SU-DHL-6 (cell line): ENCODE data around the gene SLC38A1.
A peak's percentile ranks its signal among the peaks of the same experiment; 100 is the strongest.

Experiments used
- H2AFZ ChIP-seq: fragments of 200-600 bp; sonication (generic); 2 replicates; pipeline ENCODE4 v1.6.1; 2014; ENCODE audit warnings: low read depth, mild to moderate bottlenecking, moderate library complexity, mixed read lengths, antibody characterized with exemption, low read length; ENCODE audit not compliant: severe bottlenecking
- H3F3A ChIP-seq: fragments of 200-600 bp; shearing (Covaris generic); 2 replicates; pipeline ENCODE4 v1.6.0; 2016; ENCODE audit warnings: antibody characterized with exemption, mild to moderate bottlenecking; ENCODE audit not compliant: insufficient read depth
- H3K27ac ChIP-seq: fragments of 200-600 bp; sonication (generic); 2 replicates; pipeline ENCODE4 v1.5.1; 2016; ENCODE audit warnings: low read depth, mild to moderate bottlenecking, low read length, moderate library complexity, mixed read lengths
- H3K27me3 ChIP-seq: fragments of 200-600 bp; sonication (generic), shearing (Covaris generic); 2 replicates; pipeline ENCODE4 v1.6.0; 2014; ENCODE audit warnings: mild to moderate bottlenecking, low read length
- H3K36me3 ChIP-seq: fragments of 200-600 bp; sonication (generic); 2 replicates; pipeline ENCODE4 v1.6.1; 2014; ENCODE audit warnings: mild to moderate bottlenecking, low read length, mixed read lengths
- H3K4me2 ChIP-seq: fragments of 300-600, 200-600 bp; shearing (Covaris generic), sonication (generic); 2 replicates; pipeline ENCODE4 v1.6.0; 2014; ENCODE audit warnings: low read length, low read depth, mild to moderate bottlenecking; ENCODE audit not compliant: poor library complexity, severe bottlenecking
- H3K4me3 ChIP-seq: fragments of 200-600 bp; sonication (generic); 2 replicates; pipeline ENCODE4 v1.5.1; 2014; ENCODE audit warnings: antibody characterized with exemption, low read length, mild to moderate bottlenecking, mixed read lengths; ENCODE audit not compliant: insufficient read depth, poor library complexity, severe bottlenecking
- H3K79me2 ChIP-seq: fragments of 200-600 bp; sonication (generic); 2 replicates; pipeline ENCODE4 v1.6.1; 2014; ENCODE audit warnings: mild to moderate bottlenecking, low read length, moderate library complexity; ENCODE audit not compliant: insufficient read depth
- H3K9ac ChIP-seq: fragments of 200-600 bp; sonication (generic); 2 replicates; pipeline ENCODE4 v1.7.0; 2014; ENCODE audit warnings: mild to moderate bottlenecking, low read length
- H3K9me2 ChIP-seq: fragments of 200-600 bp; sonication (generic); replicated peaks from 2 replicates; pipeline ENCODE4 v1.6.1; 2014; ENCODE audit warnings: low read length; ENCODE audit not compliant: insufficient read depth
- H3K9me3 ChIP-seq: fragments of 200-600 bp; sonication (generic); 2 replicates; pipeline ENCODE4 v1.6.1; 2014; ENCODE audit warnings: low read length, mixed read lengths; ENCODE audit not compliant: insufficient read depth
- H4K20me1 ChIP-seq: fragments of 200-600 bp; sonication (generic); 2 replicates; pipeline ENCODE4 v1.6.1; 2014; ENCODE audit warnings: low read depth, mild to moderate bottlenecking, antibody characterized with exemption, low read length, moderate library complexity, mixed read lengths
- EZH2phosphoT487 ChIP-seq: fragments of 200-600 bp; sonication (generic), shearing (Covaris generic); conservative IDR thresholded peaks from 2 replicates; pipeline ENCODE4 v1.6.1; 2018; ENCODE audit warnings: mild to moderate bottlenecking, antibody characterized with exemption, low read length, moderate library complexity, mixed read lengths
- TF ChIP-seq, protein P1 (sequence below): fragments of 200-600 bp; sonication (generic); IDR thresholded peaks from one replicate; pipeline ENCODE4 v1.5.1; 2017; ENCODE audit warnings: antibody characterized with exemption, mild to moderate bottlenecking, low read length, moderate library complexity; ENCODE audit not compliant: insufficient read depth, poor library complexity, severe bottlenecking

The SLC38A1 gene

DNA sequence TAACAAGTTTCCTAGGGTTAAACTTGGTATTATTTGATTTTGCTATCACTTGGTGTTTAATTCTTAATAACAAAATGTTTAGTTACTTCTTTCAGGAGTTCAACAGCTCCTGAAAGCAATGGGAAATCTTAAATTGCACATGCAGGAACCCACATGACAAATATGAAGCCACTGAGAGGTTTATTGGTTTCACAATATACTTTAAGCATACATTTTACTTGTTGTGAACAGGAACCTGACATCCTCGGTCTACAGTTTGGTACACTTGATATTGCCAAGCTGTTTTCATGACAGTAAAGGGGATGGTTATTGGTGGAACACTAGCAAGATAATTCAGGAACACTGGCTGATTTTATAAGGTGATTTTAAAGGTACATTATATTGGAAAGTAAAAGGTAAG, 46.2 kb downstream of the SLC38A1 start:
- Histone ChIP-seq H3K9me2 (no peaks in the 10 kb centered on the region), H2AFZ (no peak overlapping the region), H4K20me1 (no peaks in the 10 kb centered on the region; the same call in 1 of the 2 replicates), H3K27ac (no peak overlapping the region), H3K4me3 (no peak overlapping the region), H3K9ac (no peak overlapping the region), H3K36me3 (peaks cover 28% of the 10 kb centered on the region), H3K79me2 (peaks cover 24% of the 10 kb centered on the region; the same call in 1 of the 2 replicates), H3K9me3 (no peaks in the 10 kb centered on the region), H3F3A (peaks cover 47% of the 10 kb centered on the region), H3K4me2 (no peak overlapping the region), H3K27me3 (no peaks in the 10 kb centered on the region)
- no peak for TF ChIP-seq EZH2phosphoT487
- TF ChIP-seq, protein P1, sequence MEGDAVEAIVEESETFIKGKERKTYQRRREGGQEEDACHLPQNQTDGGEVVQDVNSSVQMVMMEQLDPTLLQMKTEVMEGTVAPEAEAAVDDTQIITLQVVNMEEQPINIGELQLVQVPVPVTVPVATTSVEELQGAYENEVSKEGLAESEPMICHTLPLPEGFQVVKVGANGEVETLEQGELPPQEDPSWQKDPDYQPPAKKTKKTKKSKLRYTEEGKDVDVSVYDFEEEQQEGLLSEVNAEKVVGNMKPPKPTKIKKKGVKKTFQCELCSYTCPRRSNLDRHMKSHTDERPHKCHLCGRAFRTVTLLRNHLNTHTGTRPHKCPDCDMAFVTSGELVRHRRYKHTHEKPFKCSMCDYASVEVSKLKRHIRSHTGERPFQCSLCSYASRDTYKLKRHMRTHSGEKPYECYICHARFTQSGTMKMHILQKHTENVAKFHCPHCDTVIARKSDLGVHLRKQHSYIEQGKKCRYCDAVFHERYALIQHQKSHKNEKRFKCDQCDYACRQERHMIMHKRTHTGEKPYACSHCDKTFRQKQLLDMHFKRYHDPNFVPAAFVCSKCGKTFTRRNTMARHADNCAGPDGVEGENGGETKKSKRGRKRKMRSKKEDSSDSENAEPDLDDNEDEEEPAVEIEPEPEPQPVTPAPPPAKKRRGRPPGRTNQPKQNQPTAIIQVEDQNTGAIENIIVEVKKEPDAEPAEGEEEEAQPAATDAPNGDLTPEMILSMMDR, result no peak

- H3K36me3 ChIP-seq, result peaks cover 23% of the 10 kb centered on the region
- H3K27me3 ChIP-seq, result no peaks in the 10 kb centered on the region
- peaks cover 55% of the 10 kb centered on the region for H3F3A ChIP-seq
- no peaks in the 10 kb centered on the region for H3K9me3 ChIP-seq
- H3K27ac ChIP-seq, result peak overlapping the region; percentile 23
- TF ChIP-seq, protein P1, result no peak
- no peak for TF ChIP-seq EZH2phosphoT487
- H3K4me2 ChIP-seq, result no peak overlapping the region
- H3K9ac ChIP-seq, result no peak overlapping the region
- H2AFZ ChIP-seq, result no peak overlapping the region
- no peaks in the 10 kb centered on the region; the same call in 1 of the 2 replicates for H4K20me1 ChIP-seq
- H3K79me2 ChIP-seq, result peaks cover 27% of the 10 kb centered on the region; the same call in 1 of the 2 replicates
- H3K9me2 ChIP-seq, result no peaks in the 10 kb centered on the region
- no peak overlapping the region for H3K4me3 ChIP-seq
Measured at GRCh38 chr12:46221255-46222128, 47.4 kb downstream of the SLC38A1 start.

DNA sequence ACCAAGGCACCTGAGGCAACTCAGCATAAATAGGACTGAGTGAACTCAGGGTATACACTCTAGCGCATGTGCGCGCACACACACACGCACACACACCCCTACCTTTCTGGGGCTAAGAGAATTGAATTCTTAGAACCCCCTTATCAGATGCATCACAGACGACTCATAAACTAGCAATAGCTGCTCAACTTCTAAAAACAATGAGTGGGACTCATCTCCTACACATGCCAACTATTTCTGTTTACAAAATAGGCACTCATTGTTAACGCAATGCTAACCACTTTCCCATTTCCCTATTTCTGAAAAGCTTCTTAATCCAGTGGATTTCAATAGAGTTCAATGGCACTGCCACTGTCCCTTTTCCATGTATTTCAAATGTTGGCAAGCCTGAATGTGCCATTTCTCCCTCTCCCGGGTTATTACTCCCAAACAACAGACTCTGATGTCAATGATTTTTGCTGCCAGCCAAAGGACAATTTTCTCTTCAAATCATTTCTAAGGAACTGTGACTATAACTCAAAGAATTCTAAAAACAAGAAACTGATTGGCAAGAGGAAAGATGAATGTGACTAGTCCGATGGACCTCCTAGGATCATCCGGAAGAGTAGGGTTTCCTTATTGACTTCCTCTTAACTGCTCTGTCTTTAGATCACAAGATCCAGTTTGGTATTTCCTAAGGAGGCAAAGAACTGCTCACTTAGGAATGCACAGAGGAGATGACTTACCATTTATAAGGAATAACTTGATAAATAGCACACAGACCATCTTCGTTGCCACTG, 48.8 kb downstream of the SLC38A1 start:
- Histone ChIP-seq H3K9me3 (no peaks in the 10 kb centered on the region), H3K79me2 (peaks cover 33% of the 10 kb centered on the region), H2AFZ (no peak overlapping the region), H3K27me3 (no peaks in the 10 kb centered on the region), H3F3A (peaks cover 50% of the 10 kb centered on the region), H3K4me2 (no peak overlapping the region), H3K27ac (peak overlapping the region; percentile 60; the same call in 1 of the 2 replicates), H3K9ac (no peak overlapping the region), H4K20me1 (no peaks in the 10 kb centered on the region; the same call in 1 of the 2 replicates), H3K36me3 (peaks cover 21% of the 10 kb centered on the region), H3K9me2 (no peaks in the 10 kb centered on the region), H3K4me3 (no peak overlapping the region)
- TF ChIP-seq EZH2phosphoT487, result no peak
- TF ChIP-seq, protein P1, result no peak
